CD4-positive, alpha-beta memory T cell (primary cell): Measurements from ENCODE around the gene WDFY2. TPM values are rescaled to one million over a fixed set of nuclear protein-coding genes. Genes with fewer than 3 reads are reported as not detected.
"Not testable (repeated sequence)": the region's sequence is repeated elsewhere in the genome, so short reads cannot be mapped to it uniquely, and the experiment has no call there.

ENCODE experiments used
- CTCF ChIA-PET: fragments of 350-600 bp; sonication (Branson Sonifier 250); formaldehyde crosslinking; loops from one replicate; lab custom pipeline; 2021; ENCODE audit warnings: inconsistent platforms; ENCODE audit not compliant: partially characterized antibody; lab: Charles Lee
- POLR2A ChIA-PET: fragments of 350-600 bp; sonication (Branson Sonifier 250); formaldehyde crosslinking; loops from one replicate; lab custom pipeline; 2021; ENCODE audit not compliant: partially characterized antibody; lab: Charles Lee
- DNase-seq, 5 donors: peaks; one replicate each; pipeline versions ENCODE4 v3.0.0 to v3.0.0-alpha.2; 2020 to 2022; ENCODE audit warnings: mixed read lengths in 1 of 5
- H3K27ac ChIP-seq: one replicate; pipeline ENCODE4 v1.7.0; 2013; ENCODE audit warnings: low read depth, low read length
- H3K27me3 ChIP-seq: 2 replicates; pipeline ENCODE4 v1.7.0; 2013; ENCODE audit warnings: mild to moderate bottlenecking, low read length, moderate library complexity; ENCODE audit not compliant: insufficient read depth
- H3K36me3 ChIP-seq: 2 replicates; pipeline ENCODE4 v1.7.0; 2013; ENCODE audit warnings: mild to moderate bottlenecking, low read length, moderate library complexity; ENCODE audit not compliant: insufficient read depth
- H3K4me1 ChIP-seq: 2 replicates; pipeline ENCODE4 v1.7.0; 2013; ENCODE audit warnings: mild to moderate bottlenecking, low read length, moderate library complexity; ENCODE audit not compliant: insufficient read depth
- H3K4me3 ChIP-seq, 2 donors: one replicate each; pipeline ENCODE4 v1.7.0; 2013; ENCODE audit warnings: low read length in 2 of 2, mild to moderate bottlenecking in 1 of 2
- H3K9me3 ChIP-seq, 2 donors: one replicate each; pipeline ENCODE4 v1.7.0; 2013; ENCODE audit warnings: low read length in 2 of 2, control low read depth in 1 of 2; ENCODE audit not compliant: control insufficient read depth in 1 of 2
- H3K27ac Mint-ChIP-seq, 7 donors: one replicate each; pipeline ENCODE4 v1.8.0; 2020 to 2021; ENCODE audit warnings: mixed read lengths in 7 of 7, mild to moderate bottlenecking in 6 of 7, inconsistent platforms in 3 of 7, moderate library complexity in 3 of 7
- H3K27me3 Mint-ChIP-seq, 2 donors: one replicate each; pipeline ENCODE4 v1.8.0; 2020 to 2021; ENCODE audit warnings: mixed read lengths in 2 of 2
- H3K36me3 Mint-ChIP-seq, 2 donors: one replicate each; pipeline ENCODE4 v1.8.0; 2020 to 2021; ENCODE audit warnings: mixed read lengths in 2 of 2, inconsistent platforms in 1 of 2, mild to moderate bottlenecking in 1 of 2
- H3K4me1 Mint-ChIP-seq, 4 donors: one replicate each; pipeline ENCODE4 v1.8.0; 2020 to 2021; ENCODE audit warnings: mixed read lengths in 4 of 4, mild to moderate bottlenecking in 1 of 4
- H3K4me3 Mint-ChIP-seq, 8 donors: one replicate each; pipeline ENCODE4 v1.8.0; 2020 to 2021; ENCODE audit warnings: mixed read lengths in 8 of 8, mild to moderate bottlenecking in 7 of 8, moderate library complexity in 6 of 8, inconsistent platforms in 3 of 8
- H3K9me3 Mint-ChIP-seq, 8 donors: one replicate each; pipeline ENCODE4 v1.8.0; 2020 to 2021; ENCODE audit warnings: mixed read lengths in 8 of 8, mild to moderate bottlenecking in 5 of 8, inconsistent platforms in 3 of 8, moderate library complexity in 1 of 8
- intact Hi-C: fragments of 100-400 bp; cut with micrococcal nuclease; formaldehyde crosslinking; loops from one replicate; pipeline ENCODE4 v1.15.1; 2023
- polyA plus RNA-seq, 2 donors: library from polyadenylated mRNA; unstranded; fragments of 300-500 nt; fragmentation: Illumina TruSeq; gene quantifications; one replicate each; pipeline ENCODE4 v1.2.3, GENCODE V29; 2021
- total RNA-seq, 2 experiments: library from RNA; stranded (reverse); gene quantifications; one replicate each; pipeline ENCODE4 v1.2.3, GENCODE V29; 2021

The WDFY2 gene
- total and polyA plus RNA-seq, 4 experiments from 2014 or later: 3.8 to 21.8 (median 14.5) TPM

DNA sequence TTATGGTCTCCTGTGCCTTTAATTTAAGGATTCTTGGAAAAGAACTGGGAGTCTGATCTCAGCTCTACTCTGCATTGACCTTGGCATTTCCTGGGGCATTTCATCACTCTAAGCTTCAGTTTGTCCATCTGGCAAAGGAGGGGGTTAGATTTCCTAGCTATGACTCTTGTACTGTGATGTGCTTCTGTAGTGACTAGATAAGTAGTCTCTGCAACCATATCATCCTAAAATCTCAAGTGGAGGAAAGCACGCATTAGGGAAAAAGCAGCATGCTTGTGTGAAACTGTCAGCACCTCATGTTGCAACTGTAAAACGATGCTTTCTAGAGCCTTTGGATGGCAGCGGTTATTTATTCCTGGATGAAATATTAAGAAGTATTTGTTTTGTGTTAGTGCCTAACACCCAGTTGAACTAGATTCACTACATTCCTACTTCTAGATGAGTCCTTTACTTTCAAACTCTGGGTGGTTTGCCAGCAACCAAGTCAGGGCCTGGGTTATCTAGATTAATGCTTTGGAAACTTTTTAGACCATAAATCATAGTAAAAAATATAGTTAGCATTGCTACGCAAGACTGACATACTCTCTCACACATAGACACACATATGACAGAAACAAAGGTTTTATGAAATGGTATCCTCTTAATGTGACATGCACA, 6.8 kb downstream of the WDFY2 start:
- no peak overlapping the region for H3K27ac ChIP-seq
- H3K4me1 Mint-ChIP-seq: peaks cover 36 to 50% (median 44%) of the 10 kb centered on the region in 4 donors

DNA sequence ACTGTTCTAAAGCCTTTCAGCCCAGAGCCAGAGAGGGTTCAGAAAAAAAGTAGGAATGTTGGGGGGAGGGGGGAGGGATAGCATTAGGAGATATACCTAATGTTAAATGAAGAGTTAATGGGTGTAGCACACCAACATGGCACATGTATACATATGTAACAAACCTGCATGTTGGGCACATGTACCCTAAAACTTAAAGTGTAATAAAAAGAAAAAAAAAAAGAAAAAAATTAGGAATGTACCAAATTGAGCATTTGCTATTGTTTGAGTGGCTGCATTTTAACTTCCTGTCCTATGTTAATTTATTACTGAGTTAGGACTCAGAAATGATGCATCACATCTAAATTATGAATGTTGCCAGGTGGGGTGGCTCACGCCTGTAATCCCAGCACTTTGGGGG, 7.7 kb downstream of the WDFY2 start:
- H3K4me3 ChIP-seq, H3K9me3 Mint-ChIP-seq, DNase-seq, H3K4me3 Mint-ChIP-seq, H3K27ac Mint-ChIP-seq, POLR2A ChIA-PET, H3K36me3 ChIP-seq, intact Hi-C loops, H3K27ac ChIP-seq, CTCF ChIA-PET, H3K27me3 ChIP-seq, H3K27me3 Mint-ChIP-seq, H3K9me3 ChIP-seq, H3K36me3 Mint-ChIP-seq: not testable (repeated sequence)
- peaks cover 22% of the 10 kb centered on the region for H3K4me1 ChIP-seq
- H3K4me1 Mint-ChIP-seq: peaks cover 38 to 52% (median 44%) of the 10 kb centered on the region in 4 donors

More for the DNA sequence above, 6.8 kb downstream of the WDFY2 start:
- Mint-ChIP-seq H3K27ac (no peak overlapping the region), H3K27me3 (no peaks in the 10 kb centered on the region), H3K36me3 (peaks cover 0 to 2% of the 10 kb centered on the region in 2 donors), H3K9me3 (no peaks in the 10 kb centered on the region), H3K4me3 (no peak overlapping the region)
- H3K4me3 ChIP-seq: no peak overlapping the region
- H3K27me3 ChIP-seq: no peaks in the 10 kb centered on the region
- H3K4me1 ChIP-seq: peaks cover 27% of the 10 kb centered on the region
- H3K9me3 ChIP-seq: no peaks in the 10 kb centered on the region
- DNase-seq: no peak
- intact Hi-C loops: no loop called here
- ChIA-PET CTCF (no interaction called here), POLR2A (no interaction called here)
- no peaks in the 10 kb centered on the region for H3K36me3 ChIP-seq

DNA sequence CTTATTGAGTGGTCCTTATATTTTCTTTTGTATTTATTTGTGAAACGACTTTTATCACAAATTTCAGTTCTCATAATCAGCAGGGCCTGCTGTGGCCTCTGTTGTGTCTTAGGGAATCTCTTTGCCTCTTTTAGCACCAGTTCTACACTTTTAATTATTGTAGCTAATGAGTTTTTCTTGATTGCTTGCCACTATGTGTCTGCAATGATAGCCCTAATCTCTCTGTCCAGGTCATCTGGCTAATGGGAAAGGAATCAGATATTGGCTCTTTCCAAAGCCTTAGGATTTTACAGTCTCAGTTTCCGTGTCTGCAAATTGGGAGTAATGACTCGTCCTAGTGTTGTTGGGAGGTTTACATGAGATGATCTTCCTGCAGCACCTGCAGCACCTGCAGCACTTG, 10.2 kb downstream of the WDFY2 start:
- no peak overlapping the region for H3K27ac Mint-ChIP-seq
- H3K9me3 ChIP-seq: no peaks in the 10 kb centered on the region
- peaks cover 16% of the 10 kb centered on the region for H3K4me1 ChIP-seq
- peaks cover 29 to 42% (median 32%) of the 10 kb centered on the region in 4 donors for H3K4me1 Mint-ChIP-seq
- no peak for DNase-seq
- H3K27me3 ChIP-seq: no peaks in the 10 kb centered on the region
- no peak overlapping the region for H3K4me3 ChIP-seq
- intact Hi-C loops: no loop called here
- no peaks in the 10 kb centered on the region for H3K36me3 ChIP-seq
- H3K36me3 Mint-ChIP-seq: no peaks in the 10 kb centered on the region
- H3K27me3 Mint-ChIP-seq: no peaks in the 10 kb centered on the region
- no peak overlapping the region for H3K4me3 Mint-ChIP-seq
- POLR2A ChIA-PET: interaction anchor here (0.6 kb wide), 1 partner anchor 9 kb away, joined by 3 read pairs; no protein-coding TSS in a partner anchor
- no peak overlapping the region for H3K27ac ChIP-seq
- H3K9me3 Mint-ChIP-seq: no peaks in the 10 kb centered on the region
- CTCF ChIA-PET: no interaction called here

DNA sequence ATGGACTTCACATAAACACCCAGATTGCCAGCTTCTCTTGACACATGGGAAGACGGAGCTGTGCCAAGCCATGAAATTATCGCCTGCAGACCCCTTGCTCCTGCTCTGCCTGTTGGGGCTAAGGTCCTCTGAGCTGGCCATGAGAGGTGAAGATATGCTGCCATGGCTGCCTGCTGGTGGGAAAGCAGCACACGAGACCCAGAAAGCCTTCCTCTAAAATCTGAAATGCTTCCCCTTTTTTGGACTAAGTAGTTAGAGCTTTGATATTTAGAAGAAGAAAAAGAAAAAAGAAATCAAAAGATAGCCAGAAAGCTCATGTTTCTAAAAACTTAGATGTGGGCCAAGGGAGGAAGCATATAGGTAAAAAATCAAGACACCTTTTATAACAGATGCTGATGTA, 11.2 kb downstream of the WDFY2 start:
- Mint-ChIP-seq H3K4me3 (no peak overlapping the region), H3K4me1 (peaks cover 30 to 41% (median 33%) of the 10 kb centered on the region in 4 donors), H3K27ac (peak overlapping the region in 2 of 7 donors; percentile 16 to 66), H3K27me3 (no peaks in the 10 kb centered on the region), H3K36me3 (no peaks in the 10 kb centered on the region), H3K9me3 (no peaks in the 10 kb centered on the region)
- Histone ChIP-seq H3K4me1 (peaks cover 7% of the 10 kb centered on the region), H3K27me3 (no peaks in the 10 kb centered on the region), H3K9me3 (no peaks in the 10 kb centered on the region), H3K36me3 (no peaks in the 10 kb centered on the region), H3K4me3 (no peak overlapping the region), H3K27ac (no peak overlapping the region)
- DNase-seq: no peak
- intact Hi-C loops: no loop called here
- CTCF ChIA-PET: no interaction called here
- POLR2A ChIA-PET: interaction anchor here (1.8 kb wide), 1 partner anchor 143 kb away, joined by 4 read pairs; the partner anchor contains the start of gene INTS6

DNA sequence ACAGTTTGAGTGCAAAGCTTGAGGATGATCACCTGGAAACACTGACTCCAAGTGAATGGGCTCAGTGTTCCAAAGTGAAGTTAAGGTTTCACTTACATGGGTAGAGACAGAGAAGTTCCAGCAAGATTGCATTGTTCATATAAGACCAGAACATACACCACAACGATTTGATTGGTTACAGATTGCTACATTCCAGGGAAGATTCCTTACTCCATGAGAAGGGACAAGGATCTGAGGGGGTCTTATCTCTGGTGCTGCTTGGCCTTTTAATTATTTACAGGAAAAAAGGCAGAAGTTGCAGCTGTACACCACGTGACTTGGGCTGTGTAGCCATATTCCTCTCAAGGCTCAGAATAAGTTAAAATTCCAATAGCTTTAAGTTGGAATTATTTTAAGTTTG, 12.3 kb downstream of the WDFY2 start:
- H3K4me1 Mint-ChIP-seq: peaks cover 29 to 38% (median 30%) of the 10 kb centered on the region in 4 donors
- Histone ChIP-seq H3K4me1 (peaks cover under 1% of the 10 kb centered on the region), H3K27ac (no peak overlapping the region), H3K27me3 (no peaks in the 10 kb centered on the region), H3K4me3 (no peak overlapping the region), H3K9me3 (no peaks in the 10 kb centered on the region), H3K36me3 (no peaks in the 10 kb centered on the region)
- H3K27ac Mint-ChIP-seq: no peak overlapping the region
- DNase-seq: no peak
- POLR2A ChIA-PET: interaction anchor here (1.8 kb wide), 1 partner anchor 144 kb away, joined by 4 read pairs; the partner anchor contains the start of gene INTS6
- no peaks in the 10 kb centered on the region for H3K9me3 Mint-ChIP-seq
- H3K4me3 Mint-ChIP-seq: no peak overlapping the region
- no peaks in the 10 kb centered on the region for H3K27me3 Mint-ChIP-seq
- intact Hi-C loops: no loop called here
- H3K36me3 Mint-ChIP-seq: peaks cover 0 to under 1% of the 10 kb centered on the region in 2 donors
- CTCF ChIA-PET: interaction anchor here (0.8 to 1.0 kb wide), 2 partner anchors 11 to 17 kb away, joined by 3 read pairs; no protein-coding TSS in a partner anchor

DNA sequence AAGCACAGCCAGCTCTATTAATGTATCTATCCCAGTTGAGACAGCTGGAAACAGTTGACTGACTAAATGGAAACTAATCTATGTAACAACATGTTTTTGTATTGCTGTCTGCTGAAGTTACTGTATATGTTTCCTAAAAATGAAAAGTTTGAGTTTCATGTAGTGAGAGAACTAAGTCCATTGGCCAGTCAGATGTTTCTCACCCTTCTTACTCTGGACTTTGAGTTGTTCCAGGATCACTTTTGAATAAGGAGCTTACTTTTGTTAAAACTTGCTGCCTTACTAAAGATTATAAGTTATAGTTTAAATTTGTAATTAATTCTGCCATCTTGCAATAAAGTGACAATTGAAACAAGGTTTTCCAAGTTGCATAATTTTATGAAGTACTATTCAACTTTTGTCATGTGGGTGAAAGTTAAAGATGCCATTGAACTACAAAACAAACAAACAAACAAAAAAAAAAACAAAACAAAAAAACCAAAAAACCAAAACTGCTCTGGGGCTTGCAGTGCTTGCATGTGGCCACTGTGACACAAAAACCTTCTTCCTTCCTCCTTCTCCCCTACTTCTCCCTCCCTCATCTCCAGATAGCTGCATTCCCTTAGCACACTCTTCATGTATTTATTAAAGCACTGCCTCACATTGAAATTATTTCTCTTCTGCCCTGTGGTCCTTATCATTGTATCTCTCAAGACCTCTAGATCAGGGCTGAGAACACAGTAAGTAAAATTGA, 15.3 kb downstream of the WDFY2 start:
- Mint-ChIP-seq H3K9me3 (no peaks in the 10 kb centered on the region), H3K4me3 (peak overlapping the region in 4 of 8 donors; percentile 42 to 69 (median 49)), H3K27ac (peak overlapping the region in 3 of 7 donors; percentile 11 to 69 (median 18)), H3K4me1 (peaks cover 30 to 49% (median 39%) of the 10 kb centered on the region in 4 donors), H3K27me3 (no peaks in the 10 kb centered on the region), H3K36me3 (peaks cover 3 to 18% of the 10 kb centered on the region in 2 donors)
- Histone ChIP-seq H3K9me3 (no peaks in the 10 kb centered on the region), H3K27ac (no peak overlapping the region), H3K27me3 (no peaks in the 10 kb centered on the region), H3K36me3 (no peaks in the 10 kb centered on the region), H3K4me1 (peaks cover 8% of the 10 kb centered on the region), H3K4me3 (no peak overlapping the region)
- no peak for DNase-seq
- ChIA-PET POLR2A (no interaction called here), CTCF (interaction anchor here (1.4 kb wide), 1 partner anchor 142 kb away, joined by 4 read pairs; no protein-coding TSS in a partner anchor)
- intact Hi-C loops: no loop called here

DNA sequence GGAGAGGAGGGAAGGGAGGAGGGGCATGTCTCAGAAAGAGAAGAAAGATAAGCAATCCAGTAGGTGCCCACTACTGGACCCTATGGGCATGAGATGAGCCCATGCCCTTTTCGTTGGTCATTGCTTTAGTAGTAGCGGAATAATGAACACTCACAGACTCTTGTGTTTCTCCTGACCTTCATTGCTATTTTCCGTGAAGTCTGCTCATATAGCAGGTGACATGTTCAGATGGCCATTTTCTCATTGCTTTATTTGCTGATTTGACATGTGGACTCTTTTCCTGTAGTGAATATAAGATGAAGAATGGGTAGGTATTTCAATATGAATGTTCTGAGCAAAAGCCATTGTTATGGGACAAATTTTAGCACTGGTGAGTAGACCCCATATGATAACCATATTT, 16.4 kb downstream of the WDFY2 start:
- H3K27ac Mint-ChIP-seq: peak overlapping the region in 1 of 7 donors; percentile 22
- H3K27me3 ChIP-seq: no peaks in the 10 kb centered on the region
- H3K9me3 Mint-ChIP-seq: no peaks in the 10 kb centered on the region

More for the DNA sequence above, 16.4 kb downstream of the WDFY2 start:
- Mint-ChIP-seq H3K4me3 (peak overlapping the region in 1 of 8 donors; percentile 5), H3K27me3 (no peaks in the 10 kb centered on the region), H3K4me1 (peaks cover 34 to 54% (median 39%) of the 10 kb centered on the region in 4 donors), H3K36me3 (peaks cover 3 to 23% of the 10 kb centered on the region in 2 donors)
- H3K4me3 ChIP-seq: no peak overlapping the region
- intact Hi-C loops: no loop called here
- peaks cover 8% of the 10 kb centered on the region for H3K4me1 ChIP-seq
- DNase-seq: no peak
- ChIA-PET CTCF (no interaction called here), POLR2A (no interaction called here)
- H3K36me3 ChIP-seq: no peaks in the 10 kb centered on the region
- H3K9me3 ChIP-seq: no peaks in the 10 kb centered on the region
- no peak overlapping the region for H3K27ac ChIP-seq
